Small intestine (tissue), 7 donors: ENCODE data around the gene IRX2. TPM values are rescaled to one million over a fixed set of nuclear protein-coding genes. Genes with fewer than 3 reads are reported as not detected.

Experiments used
- DNase-seq, 2 donors: peaks; one replicate each; pipeline versions ENCODE4 v3.0.0 to v3.0.0-alpha.2; 2013
- FAIRE-seq: peaks from 2 replicates; lab custom pipeline; 2012; peaks lifted over from hg19 to GRCh38; lab: Jason Lieb, UNC
- H3K27ac ChIP-seq, 3 donors: one replicate each; pipeline ENCODE4 v1.5.1; 2013; ENCODE audit warnings: low read length in 2 of 3, mild to moderate bottlenecking in 2 of 3, control low read depth in 1 of 3, inconsistent platforms in 1 of 3, low read depth in 1 of 3, moderate library complexity in 1 of 3
- H3K27me3 ChIP-seq, 3 donors: one replicate each; pipeline ENCODE4 v1.6.1; 2013; ENCODE audit warnings: low read length in 3 of 3, inconsistent platforms in 1 of 3; ENCODE audit not compliant: control insufficient read depth in 3 of 3, insufficient read depth in 3 of 3
- H3K36me3 ChIP-seq, 3 donors: one replicate each; pipeline ENCODE4 v1.6.1; 2013; ENCODE audit warnings: low read length in 3 of 3, inconsistent platforms in 1 of 3, low read depth in 1 of 3, mild to moderate bottlenecking in 1 of 3, moderate library complexity in 1 of 3; ENCODE audit not compliant: control insufficient read depth in 3 of 3, insufficient read depth in 2 of 3
- H3K4me1 ChIP-seq, 3 donors: one replicate each; pipeline ENCODE4 v1.6.1; 2013; ENCODE audit warnings: low read length in 2 of 3, inconsistent platforms in 1 of 3, low read depth in 1 of 3, mild to moderate bottlenecking in 1 of 3, moderate library complexity in 1 of 3; ENCODE audit not compliant: control insufficient read depth in 3 of 3, insufficient read depth in 2 of 3
- H3K4me3 ChIP-seq, 3 donors: one replicate each; pipeline ENCODE4 v1.5.1; 2013; ENCODE audit warnings: low read length in 3 of 3, control low read depth in 1 of 3, inconsistent platforms in 1 of 3, low read depth in 1 of 3, mild to moderate bottlenecking in 1 of 3, moderate library complexity in 1 of 3
- H3K9me3 ChIP-seq, 2 donors: one replicate each; pipeline ENCODE4 v1.6.1; 2013; ENCODE audit warnings: low read depth in 1 of 2, low read length in 1 of 2; ENCODE audit not compliant: control insufficient read depth in 2 of 2, insufficient read depth in 1 of 2
- WGBS, 3 donors: extraction: QIAGEN DNeasy Blood & Tissue Kit; methylation state at CpG; one replicate each; pipeline ENCODE4 v1.1.7; 2013; 5-methylcytosine and 5-hydroxymethylcytosine counted together
- polyA plus RNA-seq, 4 donors: library from polyadenylated mRNA; stranded (reverse) in 3 of 4; unstranded in 1 of 4; fragments of 200-250 nt in 3 of 4; fragments of 120-200 nt in 1 of 4; gene quantifications; one replicate each; pipeline versions ENCODE4 v1.2.1 to v1.2.3, GENCODE V29; 2013
- donor health status: healthy with polysubstance abuse.
- donor health status: control.
- donor health status: control.
- donor health status: Bipolar disorder and iron deficiency.
- donor health status: healthy.

The IRX2 gene
- polyA plus RNA-seq, 4 donors = 0.07 TPM; not detected in 3

DNA sequence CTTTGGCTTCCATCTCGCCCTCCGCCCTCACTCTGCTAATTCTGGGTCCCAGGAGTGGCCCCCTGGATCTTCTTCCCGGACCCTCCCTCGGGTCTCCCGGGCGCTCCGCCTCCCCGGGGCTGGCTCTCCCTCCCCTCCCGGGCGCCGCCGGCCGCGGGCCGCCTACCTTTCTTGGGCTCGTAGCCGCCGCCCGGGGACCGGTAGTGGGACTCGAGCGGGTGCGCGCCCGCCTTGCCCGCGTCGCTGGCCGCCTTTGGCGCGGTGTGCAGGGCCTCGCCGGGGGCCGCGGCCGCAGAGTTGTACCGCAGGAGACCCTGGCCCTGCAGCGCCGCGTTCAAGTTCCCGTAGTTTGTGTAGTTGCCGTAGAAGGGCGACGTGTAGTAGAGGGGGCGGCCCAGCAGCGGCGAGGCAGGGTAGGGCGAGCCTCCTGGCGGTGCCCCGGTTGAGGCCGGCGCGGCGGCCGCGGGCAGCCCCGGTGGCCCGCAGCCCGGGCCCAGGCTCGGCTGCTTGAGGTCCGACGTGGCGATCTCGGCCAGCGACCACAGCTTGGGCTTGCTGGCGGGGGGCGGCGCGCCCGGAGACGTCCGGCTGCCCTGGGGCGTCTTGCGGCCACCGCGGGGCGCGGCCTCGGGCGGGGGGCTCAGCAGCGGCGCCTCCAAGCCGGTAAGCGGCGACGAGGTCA is 3.2 kb downstream of the IRX2 start:
- Histone ChIP-seq H3K4me3 (no peak overlapping the region), H3K36me3 (no peaks in the 10 kb centered on the region), H3K9me3 (no peaks in the 10 kb centered on the region), H3K27ac (no peak overlapping the region), H3K27me3 (peaks cover 28 to 66% (median 44%) of the 10 kb centered on the region in 3 donors), H3K4me1 (peaks cover 0 to 3% (median 0%) of the 10 kb centered on the region in 3 donors)
- 11 to 36% (median 21%) methylated on average over 51 to 86 of the region's 86 CpGs for WGBS, 3 donors
- no peak for FAIRE-seq
- DNase-seq = no peak

DNA sequence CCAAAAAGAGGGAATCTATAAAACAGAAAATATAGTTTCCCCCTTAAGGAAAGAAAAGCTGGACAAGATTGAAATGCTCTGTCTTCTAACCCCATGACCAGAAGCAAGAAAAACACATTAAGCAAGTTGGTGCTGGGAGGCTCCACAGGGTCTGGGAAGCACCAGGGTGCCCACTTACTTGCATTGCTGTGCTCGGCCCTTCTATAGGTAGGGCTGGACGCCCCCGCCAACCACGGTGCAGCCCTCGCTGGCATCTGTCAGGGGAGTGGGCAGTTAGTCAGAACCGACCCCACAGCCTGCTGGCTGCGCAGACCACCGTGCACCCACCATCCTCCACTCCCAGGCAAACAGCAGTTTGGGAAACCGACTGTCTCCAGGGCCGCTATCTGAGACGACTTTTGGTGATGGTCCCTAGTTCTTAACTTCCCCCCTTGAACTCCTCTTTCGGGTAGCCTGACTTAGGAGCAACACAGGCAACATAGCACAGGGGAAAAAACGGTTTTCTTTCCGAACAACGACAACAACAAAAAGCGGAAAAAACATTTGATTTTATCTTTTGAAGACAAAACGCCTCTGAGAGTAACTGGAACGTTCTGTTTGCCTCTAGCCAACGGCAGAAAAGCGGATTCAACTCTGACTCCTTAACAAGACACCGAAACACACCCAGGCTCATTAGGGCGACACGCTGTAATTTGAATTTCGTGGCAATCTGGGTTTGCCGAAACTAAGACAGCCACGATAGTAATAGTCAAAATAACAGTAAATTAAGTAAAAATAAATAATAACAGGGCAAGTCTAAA is 3.9 kb downstream of the IRX2 start:
- no peak for FAIRE-seq
- no peak for DNase-seq
- Histone ChIP-seq H3K36me3 (no peaks in the 10 kb centered on the region), H3K27ac (no peak overlapping the region), H3K27me3 (peaks cover 28 to 65% (median 41%) of the 10 kb centered on the region in 3 donors), H3K9me3 (no peaks in the 10 kb centered on the region), H3K4me3 (no peak overlapping the region), H3K4me1 (peaks cover 0 to 3% (median 0%) of the 10 kb centered on the region in 3 donors)
- WGBS, 3 donors = 17 to 46% (median 27%) methylated on average over 26 of the region's 26 CpGs

DNA sequence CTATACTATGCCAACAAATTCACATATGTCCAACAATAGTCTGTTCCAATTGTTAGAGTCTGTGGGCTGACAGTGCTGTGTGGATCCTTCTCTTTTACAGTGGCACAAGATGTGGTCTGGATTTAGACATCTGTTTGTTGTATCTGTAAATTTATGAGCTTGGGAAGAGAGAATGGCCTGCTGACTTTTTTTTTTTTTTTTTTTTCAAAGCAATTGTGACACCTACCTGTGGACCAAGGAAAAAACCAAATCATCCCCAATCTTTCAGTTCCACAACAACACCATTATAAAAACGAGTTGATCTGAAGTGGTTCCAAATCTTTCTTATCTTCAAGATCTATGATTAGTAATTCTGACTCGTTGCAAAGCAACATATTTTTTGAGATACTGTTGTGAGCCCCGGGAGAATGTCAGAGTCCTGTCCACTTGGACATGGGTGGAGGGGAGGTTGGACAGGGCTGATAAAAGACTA is 4.9 kb downstream of the IRX2 start:
- peaks cover 23 to 64% (median 40%) of the 10 kb centered on the region in 3 donors for H3K27me3 ChIP-seq
- no peak overlapping the region for H3K4me3 ChIP-seq
- H3K36me3 ChIP-seq = no peaks in the 10 kb centered on the region

DNA sequence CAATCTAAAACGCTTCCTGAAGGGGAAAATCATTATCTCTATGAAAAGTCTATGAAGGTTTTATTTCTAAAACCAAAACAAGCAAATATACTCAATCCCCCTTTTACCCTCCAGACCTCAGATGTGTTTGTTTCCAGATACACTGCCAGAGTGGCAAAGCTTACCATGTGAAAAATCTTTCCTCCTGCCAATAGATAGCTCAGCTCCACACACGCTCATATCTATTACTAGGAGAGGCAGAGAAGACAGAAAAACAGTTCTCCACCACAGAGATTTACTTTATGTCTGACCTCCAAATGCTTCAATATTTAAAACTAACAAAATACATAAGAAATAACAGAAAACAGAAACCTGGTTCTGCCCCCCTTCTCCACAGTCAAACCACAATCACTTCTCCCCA is 7.0 kb downstream of the IRX2 start:
- Histone ChIP-seq H3K4me3 (no peak overlapping the region), H3K4me1 (no peaks in the 10 kb centered on the region), H3K9me3 (no peaks in the 10 kb centered on the region), H3K27me3 (peaks cover 19 to 72% (median 43%) of the 10 kb centered on the region in 3 donors), H3K36me3 (no peaks in the 10 kb centered on the region), H3K27ac (no peak overlapping the region)
- DNase-seq = no peak
- 28 to 36% (median 31%) methylated on average over 2 of the region's 2 CpGs for WGBS, 3 donors
- no peak for FAIRE-seq

More for the DNA sequence above, 4.9 kb downstream of the IRX2 start:
- DNase-seq = no peak
- Histone ChIP-seq H3K9me3 (no peaks in the 10 kb centered on the region), H3K4me1 (no peaks in the 10 kb centered on the region), H3K27ac (no peak overlapping the region)
- FAIRE-seq = no peak
- 6 to 20% (median 17%) methylated on average over 3 of the region's 3 CpGs for WGBS, 3 donors

DNA sequence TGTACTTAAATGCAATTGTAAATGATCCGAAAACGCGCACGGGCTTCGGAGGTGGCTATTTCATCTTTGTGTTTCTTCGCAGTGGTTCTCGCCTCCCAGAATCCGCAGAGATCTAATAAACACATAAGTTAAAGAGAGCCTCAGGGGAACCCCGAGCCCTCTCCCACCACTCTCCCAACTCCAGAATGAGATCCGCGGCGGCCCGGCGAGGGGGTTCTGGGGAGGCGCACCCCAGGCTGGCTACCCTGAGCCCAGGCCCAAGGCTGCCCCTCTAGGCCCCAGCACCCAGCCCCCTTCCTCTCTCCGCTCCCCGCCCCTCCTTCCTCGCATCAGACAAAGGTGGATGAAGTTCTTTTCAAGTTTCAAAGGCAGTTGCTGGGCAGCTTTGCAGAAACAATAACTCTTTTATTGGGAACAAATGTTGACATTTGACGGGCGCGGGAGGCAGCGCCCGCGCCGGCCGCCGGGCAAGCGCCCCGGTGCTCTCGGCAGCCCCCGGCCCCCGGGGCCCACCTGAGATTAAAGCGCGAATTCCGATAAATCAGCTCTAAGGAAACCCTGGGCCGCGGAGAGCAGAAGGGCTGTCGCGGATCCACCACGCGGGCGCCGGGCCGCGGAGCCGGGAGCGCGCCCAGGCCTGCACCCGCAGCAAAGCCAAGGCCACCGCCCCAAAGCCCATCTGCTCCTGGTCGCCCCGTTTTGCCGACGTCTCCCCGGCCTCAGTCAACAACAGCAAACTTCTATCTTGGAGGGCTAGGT is 8.4 kb downstream of the IRX2 start:
- Histone ChIP-seq H3K4me1 (no peaks in the 10 kb centered on the region), H3K9me3 (peaks cover 0 to 2% of the 10 kb centered on the region in 2 donors), H3K36me3 (no peaks in the 10 kb centered on the region), H3K27me3 (peaks cover 22 to 75% (median 46%) of the 10 kb centered on the region in 3 donors), H3K4me3 (no peak overlapping the region), H3K27ac (no peak overlapping the region)
- FAIRE-seq (no peak), DNase-seq (peak in 1 of 2 donors; percentile 15)
- WGBS, 3 donors = 7 to 9% (median 8%) methylated on average over 55 of the region's 55 CpGs

DNA sequence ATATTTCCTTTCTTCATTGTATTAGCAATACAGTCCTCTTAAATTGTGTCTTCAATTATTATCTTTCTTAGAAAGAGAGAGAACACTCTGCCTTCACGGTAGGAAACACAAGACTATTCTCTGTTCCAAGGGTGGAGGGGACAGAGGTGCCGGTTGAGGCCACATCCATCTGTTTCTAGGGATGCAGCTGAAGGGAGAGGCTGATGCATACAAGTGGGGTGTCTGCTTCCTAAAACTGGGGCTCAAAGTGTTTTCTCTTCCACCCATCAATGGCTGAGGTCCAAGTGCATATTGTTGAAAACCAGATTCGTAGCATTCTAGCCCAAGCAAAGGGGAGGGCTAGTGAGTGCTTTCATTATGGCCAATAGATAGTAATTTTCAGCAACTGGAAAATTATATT is 9.5 kb downstream of the IRX2 start:
- FAIRE-seq = no peak
- H3K27me3 ChIP-seq = peaks cover 22 to 78% (median 47%) of the 10 kb centered on the region in 3 donors
- WGBS, 3 donors = 14 to 36% (median 27%) methylated on average over 3 of the region's 3 CpGs
- no peaks in the 10 kb centered on the region for H3K4me1 ChIP-seq
- no peak overlapping the region for H3K4me3 ChIP-seq
- no peak overlapping the region for H3K27ac ChIP-seq
- peaks cover 0 to 2% of the 10 kb centered on the region in 2 donors for H3K9me3 ChIP-seq
- no peak for DNase-seq
- H3K36me3 ChIP-seq = no peaks in the 10 kb centered on the region

DNA sequence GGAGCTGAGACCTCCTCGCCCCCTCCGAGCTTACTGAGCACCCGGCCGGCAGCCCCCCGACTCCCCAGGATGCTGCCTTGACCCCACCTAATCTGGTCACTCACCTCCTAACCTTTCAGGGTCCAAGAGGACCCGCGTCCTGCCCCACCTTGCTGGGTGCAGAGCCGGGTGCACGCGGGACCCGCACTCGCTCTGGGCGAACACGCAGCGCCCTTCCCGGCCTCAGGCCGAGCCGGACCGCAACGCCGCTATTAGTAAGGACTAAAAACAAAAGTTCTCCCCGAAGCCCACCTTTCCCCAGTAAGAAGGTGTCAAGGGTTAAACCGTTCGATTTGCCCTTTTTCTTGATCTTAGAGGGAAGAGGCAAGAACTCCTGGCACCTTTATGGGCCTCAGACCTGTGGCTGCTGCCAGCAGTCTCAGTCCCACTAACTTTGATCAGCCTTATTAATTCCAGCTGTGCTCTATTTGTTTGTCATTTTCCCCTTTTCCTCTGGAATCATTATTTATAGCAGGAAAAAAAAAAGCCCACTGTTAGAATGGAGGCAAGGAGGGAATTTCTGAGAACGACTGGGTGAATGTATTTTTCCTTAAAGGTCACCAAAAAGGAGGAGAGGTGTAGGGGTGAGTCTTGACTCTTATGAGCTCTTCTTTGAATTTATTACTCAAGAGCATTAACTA is 10.5 kb downstream of the IRX2 start:
- H3K36me3 ChIP-seq = no peaks in the 10 kb centered on the region
- 20 to 62% (median 39%) methylated on average over 22 to 25 of the region's 25 CpGs for WGBS, 3 donors
- H3K4me3 ChIP-seq = no peak overlapping the region
- no peaks in the 10 kb centered on the region for H3K4me1 ChIP-seq
- H3K27me3 ChIP-seq = peaks cover 22 to 76% (median 47%) of the 10 kb centered on the region in 3 donors
- no peak overlapping the region for H3K27ac ChIP-seq
- peaks cover 0 to 2% of the 10 kb centered on the region in 2 donors for H3K9me3 ChIP-seq
- DNase-seq (no peak), FAIRE-seq (no peak)
